Gastroesophageal sphincter (tissue), 4 donors: ENCODE measurements around the gene PIP5KL1. TPM values are rescaled to one million over a fixed set of nuclear protein-coding genes. Genes with fewer than 3 reads are reported as not detected.

Experiments
- ATAC-seq: fragments of 150-250 bp; one replicate; pipeline ENCODE4 v1.9.1; 2016; ENCODE audit warnings: mild to moderate bottlenecking, moderate library complexity
- H3K27ac ChIP-seq, 4 donors: fragments of 200-600 bp; sonication (generic) in 3 of 4; 1 replicate in 3 of 4; 2 replicates in 1 of 4; pipeline ENCODE4 v1.5.1; 2016 to 2019
- H3K27me3 ChIP-seq: fragments of 200-600 bp; sonication (generic); one replicate; pipeline ENCODE4 v1.5.1; 2019
- H3K36me3 ChIP-seq, 2 donors: fragments of 200-600 bp; sonication (generic); one replicate each; pipeline ENCODE4 v1.5.1; 2019; ENCODE audit warnings: control low read depth in 1 of 2
- H3K4me1 ChIP-seq, 3 donors: fragments of 200-600 bp; sonication (generic); 1 replicate in 2 of 3; 2 replicates in 1 of 3; pipeline ENCODE4 v1.5.1; 2016 to 2019; ENCODE audit warnings: control low read depth in 2 of 3
- H3K4me3 ChIP-seq, 2 donors: fragments of 200-600 bp; sonication (generic); one replicate each; pipeline ENCODE4 v1.5.1; 2019; ENCODE audit warnings: mild to moderate bottlenecking in 1 of 2, moderate library complexity in 1 of 2
- H3K9me3 ChIP-seq, 3 donors: fragments of 200-600 bp; sonication (generic); one replicate each; pipeline ENCODE4 v1.5.1; 2017 to 2019; ENCODE audit warnings: control low read depth in 2 of 3
- CTCF ChIP-seq, 4 experiments: fragments of 200-600 bp in 2 of 4; fragments of 450-650 bp in 2 of 4; sonication (generic) in 1 of 4; IDR thresholded peaks; one replicate each; pipeline ENCODE4 v1.5.1; 2017 to 2019; ENCODE audit warnings: antibody characterized with exemption in 4 of 4, mild to moderate bottlenecking in 2 of 4, moderate library complexity in 2 of 4
- EP300 ChIP-seq: sonication (generic); formaldehyde crosslinking; IDR thresholded peaks from one replicate; pipeline ENCODE4 v1.6.1; 2017; ENCODE audit warnings: antibody characterized with exemption, mild to moderate bottlenecking
- POLR2A ChIP-seq, 2 donors: fragments of 450-650 bp; IDR thresholded peaks; one replicate each; pipeline ENCODE4 v1.6.1; 2017; ENCODE audit warnings: antibody characterized with exemption in 2 of 2, mild to moderate bottlenecking in 2 of 2, moderate library complexity in 1 of 2
- POLR2AphosphoS5 ChIP-seq: sonication (generic); formaldehyde crosslinking; IDR thresholded peaks from one replicate; pipeline ENCODE4 v1.6.1; 2017; ENCODE audit warnings: antibody characterized with exemption
- WGBS, 2 donors: methylation state at CpG; one replicate each; pipeline ENCODE4 v1.1.5; 2018; ENCODE audit warnings: low coverage in 1 of 2; 5-methylcytosine and 5-hydroxymethylcytosine counted together
- total RNA-seq, 4 donors: library from RNA; depleted of rRNA; stranded (reverse); fragments of >200 nt; gene quantifications; one replicate each; pipeline ENCODE4 v1.1.0, GENCODE V29; 2016

The PIP5KL1 gene
- total RNA-seq, 4 donors from 2014 or later = 0.66 to 3.4 (median 3.1) TPM; not detected in 1

GRCh38 chr9:127943011-127943662 lies 12.6 kb upstream of the PIP5KL1 start:
- ATAC-seq = no peak
- Histone ChIP-seq H3K9me3 (no peaks in the 10 kb centered on the region), H3K4me1 (peaks cover 0 to 62% (median 11%) of the 10 kb centered on the region in 3 donors), H3K4me3 (no peak overlapping the region), H3K36me3 (peaks cover 0 to 63% of the 10 kb centered on the region in 2 donors), H3K27ac (peak overlapping the region in 3 of 4 donors; percentile 31 to 58 (median 54)), H3K27me3 (no peaks in the 10 kb centered on the region)
- 58 to 71% methylated on average over 2 to 3 of the region's 14 CpGs for WGBS, 2 donors
- no peak for TF ChIP-seq POLR2A (IDR thresholded peaks at IDR 0.05)
- no peak for TF ChIP-seq POLR2AphosphoS5
- no peak for TF ChIP-seq EP300
- TF ChIP-seq CTCF (IDR thresholded peaks at IDR 0.05) = no peak

GRCh38 chr9:127942216-127943010 lies 11.8 kb upstream of the PIP5KL1 start:
- ATAC-seq = peak; percentile 53
- H3K27ac ChIP-seq = peak overlapping the region in 3 of 4 donors; percentile 54 to 58 (median 55)
- H3K27me3 ChIP-seq = no peaks in the 10 kb centered on the region
- H3K36me3 ChIP-seq = peaks cover 0 to 56% of the 10 kb centered on the region in 2 donors
- H3K4me3 ChIP-seq = no peak overlapping the region
- 59% methylated on average over 3 of the region's 18 CpGs; no CpG with 5 or more reads in 1 of the 2 donors for WGBS, 2 donors
- H3K4me1 ChIP-seq = peaks cover 0 to 61% (median 14%) of the 10 kb centered on the region in 3 donors
- no peaks in the 10 kb centered on the region for H3K9me3 ChIP-seq
- TF ChIP-seq CTCF (IDR thresholded peaks at IDR 0.05) (peak in 3 of 4 experiments; percentile 92 to 94 (median 93)), POLR2AphosphoS5 (peak; percentile 33), EP300 (no peak)

GRCh38 chr9:127941961-127942215 lies 11.3 kb upstream of the PIP5KL1 start:
- no peak for TF ChIP-seq POLR2A (IDR thresholded peaks at IDR 0.05)
- no peak for TF ChIP-seq CTCF (IDR thresholded peaks at IDR 0.05)
- no peak for TF ChIP-seq POLR2AphosphoS5
- no peak for TF ChIP-seq EP300
- peaks cover 0 to 55% of the 10 kb centered on the region in 2 donors for H3K36me3 ChIP-seq
- no peaks in the 10 kb centered on the region for H3K27me3 ChIP-seq
- H3K4me1 ChIP-seq = peaks cover 0 to 63% (median 17%) of the 10 kb centered on the region in 3 donors
- WGBS, 2 donors = no CpG with 5 or more reads among the region's 3 CpGs
- no peaks in the 10 kb centered on the region for H3K9me3 ChIP-seq
- peak overlapping the region in 2 of 4 donors; percentile 55 to 58 for H3K27ac ChIP-seq
- H3K4me3 ChIP-seq = no peak overlapping the region
- ATAC-seq = no peak

- TF ChIP-seq EP300 (no peak), POLR2A (IDR thresholded peaks at IDR 0.05) (no peak), CTCF (IDR thresholded peaks at IDR 0.05) (no peak), POLR2AphosphoS5 (no peak)
- peaks cover 0 to 56% of the 10 kb centered on the region in 2 donors for H3K36me3 ChIP-seq
- H3K27me3 ChIP-seq = no peaks in the 10 kb centered on the region
- H3K9me3 ChIP-seq = no peaks in the 10 kb centered on the region
- H3K27ac ChIP-seq = peak overlapping the region in 2 of 4 donors; percentile 55 to 58
- H3K4me3 ChIP-seq = no peak overlapping the region
- ATAC-seq = no peak
- peaks cover 0 to 63% (median 22%) of the 10 kb centered on the region in 3 donors for H3K4me1 ChIP-seq
- 83% methylated on average over 1 of the region's 18 CpGs; no CpG with 5 or more reads in 1 of the 2 donors for WGBS, 2 donors
Observed at GRCh38 chr9:127941062-127941960, 10.7 kb upstream of the PIP5KL1 start.
